Activated CD4-positive, alpha-beta T cell treated with anti-CD3 and anti-CD28 coated beads, Interleukin-2, Interleukin-4, amounts not matched to agents 100 ng/mL and 50 ng/mL, durations not matched to agents 16 hours and 8 hours (primary cell): ENCODE results near the gene HOXB6.
A peak's percentile ranks its signal among the peaks of the same experiment; 100 is the strongest.

Experiments used
- DNase-seq: peaks from one replicate; pipeline ENCODE4 v3.0.0-alpha.2; 2020; ENCODE audit warnings: low spot score

Gene HOXB6

GRCh38 chr17:48578616-48579470 is 25.9 kb downstream of the HOXB6 start:
- DNase-seq, result no peak

- DNase-seq, result peak; percentile 74
Measured at GRCh38 chr17:48577946-48578615, 26.7 kb downstream of the HOXB6 start, which contains the start of gene HOXB4. Gene HOXB4, minus strand, starts transcription at chr17:48578350. Its CDS starts 31 bp downstream, at chr17:48578319.

GRCh38 chr17:48577330-48577945 is 27.3 kb downstream of the HOXB6 start:
- DNase-seq, result no peak

GRCh38 chr17:48576479-48577309 is 28.1 kb downstream of the HOXB6 start:
- no peak for DNase-seq

GRCh38 chr17:48575673-48576478 is 28.9 kb downstream of the HOXB6 start:
- no peak for DNase-seq

- DNase-seq, result no peak
Measured at GRCh38 chr17:48575066-48575582, 29.7 kb downstream of the HOXB6 start.

GRCh38 chr17:48574505-48575065 is 30.2 kb downstream of the HOXB6 start:
- DNase-seq, result no peak

GRCh38 chr17:48571826-48572417 is 32.9 kb downstream of the HOXB6 start:
- DNase-seq, result no peak

- no peak for DNase-seq
Measured at GRCh38 chr17:48571024-48571818, 33.6 kb downstream of the HOXB6 start.

- no peak for DNase-seq
Measured at GRCh38 chr17:48570325-48571023, 34.3 kb downstream of the HOXB6 start.

- no peak for DNase-seq
Measured at GRCh38 chr17:48569674-48570324, 35.0 kb downstream of the HOXB6 start.

- DNase-seq, result no peak
Measured at GRCh38 chr17:48569240-48569582, 35.6 kb downstream of the HOXB6 start.

GRCh38 chr17:48568499-48569239 is 36.1 kb downstream of the HOXB6 start:
- no peak for DNase-seq

GRCh38 chr17:48567646-48568354 is 37.0 kb downstream of the HOXB6 start:
- DNase-seq, result no peak

- no peak for DNase-seq
Measured at GRCh38 chr17:48567209-48567608, 37.6 kb downstream of the HOXB6 start.

- no peak for DNase-seq
Measured at GRCh38 chr17:48566717-48567116, 38.1 kb downstream of the HOXB6 start.
